ENCODE results near the gene NAP1L4.

GRCh38 chr11:3014057-3014938 is 22.2 kb upstream of the NAP1L4 start:
- no peak for TF ChIP-seq CTCF (IDR thresholded peaks at IDR 0.05)
- TF ChIP-seq POLR2A (IDR thresholded peaks at IDR 0.05) = no peak
